Activated CD4-positive, alpha-beta T cell treated with anti-CD3 and anti-CD28 coated beads, Interleukin-2, amount 50 U/mL, for 1 hour (primary cell): ENCODE data around the gene NPAS4.
"Not testable (repeated sequence)": the region's sequence is repeated elsewhere in the genome, so short reads cannot be mapped to it uniquely, and the experiment has no call there.

Experiments used
- DNase-seq: peaks from one replicate; pipeline ENCODE4 v3.0.0-alpha.2; 2020

The NPAS4 gene

GRCh38 chr11:66420671-66421476 lies at the start of gene NPAS4:
Gene NPAS4 (plus strand): TSS chr11:66421035. CDS start chr11:66421180, 145 bp downstream.
- no peak for DNase-seq

GRCh38 chr11:66371627-66372415 lies 49.0 kb upstream of the NPAS4 start, which contains the start of gene SLC29A2:
Gene SLC29A2 (minus strand): TSS chr11:66371760. CDS start chr11:66371591, 169 bp downstream.
- DNase-seq = peak; percentile 66

DNA sequence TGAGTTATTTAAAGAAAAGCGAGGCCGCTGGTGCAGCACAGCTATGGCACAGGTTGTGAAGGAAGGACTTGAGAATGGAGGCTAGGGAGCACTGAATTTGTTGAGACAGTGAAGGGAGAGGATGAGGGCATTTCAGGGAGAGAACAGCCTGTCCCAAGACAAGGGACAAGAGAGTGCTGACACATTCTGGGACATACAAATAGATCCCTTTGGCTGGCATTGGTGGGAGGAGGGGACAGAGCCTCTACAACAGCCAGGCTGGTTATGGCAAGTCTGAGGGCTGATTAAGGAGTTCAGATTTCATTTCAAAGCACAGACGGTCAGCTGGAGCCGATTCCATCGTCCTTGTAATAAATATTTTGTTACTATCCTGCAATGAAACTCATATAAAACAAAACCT lies 47.6 kb upstream of the NPAS4 start:
- DNase-seq = no peak

DNA sequence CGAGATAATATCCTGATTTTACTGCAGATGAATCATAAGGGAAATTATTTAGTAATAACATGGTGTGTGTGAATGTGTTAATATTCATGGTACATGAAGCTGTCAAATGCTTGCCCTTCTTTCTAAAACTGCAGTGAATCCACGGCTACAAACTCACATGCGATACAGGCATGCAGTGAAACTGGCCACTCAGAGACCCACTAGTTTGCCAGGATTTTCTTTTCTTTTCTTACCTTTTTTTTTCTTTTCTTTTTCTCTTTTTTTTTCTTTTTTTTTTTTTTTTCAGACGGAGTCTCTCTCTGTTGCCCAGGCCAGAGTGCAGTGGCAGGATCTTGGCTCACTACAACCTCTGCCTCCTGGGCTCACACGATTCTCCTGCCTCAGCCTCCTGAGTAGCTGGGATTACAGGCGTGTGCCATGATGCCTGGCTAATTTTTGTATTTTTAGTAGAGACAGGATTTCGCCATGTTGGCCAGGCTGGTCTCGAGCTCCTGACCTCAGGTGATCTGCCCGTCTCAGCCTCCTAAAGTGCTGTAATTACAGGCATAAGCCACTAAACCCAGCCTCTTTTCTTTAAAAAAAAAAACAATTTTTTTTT lies 47.0 kb upstream of the NPAS4 start:
- not testable (repeated sequence) for DNase-seq

GRCh38 chr11:66380264-66380663 lies 40.6 kb upstream of the NPAS4 start:
- DNase-seq = not testable (repeated sequence)

GRCh38 chr11:66384316-66384715 lies 36.5 kb upstream of the NPAS4 start:
- DNase-seq = not testable (repeated sequence)

- DNase-seq = peak; percentile 85
Measured at GRCh38 chr11:66386171-66387069, 34.4 kb upstream of the NPAS4 start.

GRCh38 chr11:66388780-66389386 lies 32.0 kb upstream of the NPAS4 start:
- DNase-seq = peak; percentile 70

GRCh38 chr11:66391322-66391721 lies 29.5 kb upstream of the NPAS4 start:
- no peak for DNase-seq

- DNase-seq = no peak
Measured at GRCh38 chr11:66393954-66394353, 26.9 kb upstream of the NPAS4 start.

DNA sequence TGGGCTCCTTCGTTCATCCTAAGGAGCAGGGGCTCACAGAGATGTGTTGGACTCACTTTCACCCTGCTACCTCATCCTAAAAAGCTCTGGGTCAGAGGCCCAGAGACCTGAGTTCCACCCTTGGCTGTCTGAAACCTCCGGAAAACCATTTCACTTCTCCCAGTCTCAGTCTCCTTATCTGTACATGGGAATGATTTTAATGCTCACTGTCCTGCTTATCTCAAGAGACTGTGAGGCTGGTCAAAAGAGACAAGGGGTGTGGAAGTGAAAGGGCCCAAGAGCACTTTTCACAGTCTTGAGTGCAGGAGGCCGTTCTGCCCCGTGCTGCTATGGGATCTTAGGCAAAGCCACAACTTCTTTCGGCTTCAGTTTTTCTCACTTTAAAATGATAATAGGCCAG lies 13.2 kb upstream of the NPAS4 start:
- no peak for DNase-seq

DNA sequence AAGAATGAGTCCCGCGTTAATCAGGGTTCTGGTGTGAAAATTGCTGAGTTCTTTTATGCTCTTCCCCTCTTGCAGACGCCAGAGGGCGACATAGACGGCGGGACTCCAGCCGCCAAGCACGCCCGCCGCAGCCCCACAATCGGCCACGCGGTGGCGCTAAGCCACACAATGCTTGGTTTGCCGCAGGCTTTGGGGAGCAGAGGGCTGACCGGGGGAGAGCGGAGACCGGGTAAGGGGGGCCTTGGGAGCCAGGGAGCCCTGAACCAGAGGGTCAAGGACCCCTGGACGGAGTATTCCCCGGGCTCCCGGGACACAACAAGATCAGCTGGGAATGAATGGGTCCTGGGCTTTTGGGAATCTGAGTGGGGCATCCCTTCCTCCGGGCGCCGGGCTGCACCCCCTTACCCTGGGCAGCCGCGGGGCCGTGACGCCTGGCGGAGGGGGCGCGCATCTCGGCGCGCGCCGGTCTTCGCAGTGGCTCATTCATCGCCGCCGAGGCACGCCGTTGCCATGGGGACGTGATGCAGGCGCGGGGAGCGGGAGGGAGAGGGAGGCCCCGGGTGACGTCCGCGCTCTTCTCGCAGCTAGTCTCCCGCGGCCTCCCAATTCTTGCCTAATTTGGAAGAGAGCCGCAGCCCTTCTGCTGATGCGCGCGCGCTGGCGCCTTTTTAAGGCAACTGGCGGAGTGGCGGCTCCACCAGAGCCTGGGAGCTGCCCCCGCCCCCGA lies 12.2 kb upstream of the NPAS4 start:
- DNase-seq = peak; percentile 96

- DNase-seq = no peak
Measured at GRCh38 chr11:66409226-66409625, 11.6 kb upstream of the NPAS4 start.

DNA sequence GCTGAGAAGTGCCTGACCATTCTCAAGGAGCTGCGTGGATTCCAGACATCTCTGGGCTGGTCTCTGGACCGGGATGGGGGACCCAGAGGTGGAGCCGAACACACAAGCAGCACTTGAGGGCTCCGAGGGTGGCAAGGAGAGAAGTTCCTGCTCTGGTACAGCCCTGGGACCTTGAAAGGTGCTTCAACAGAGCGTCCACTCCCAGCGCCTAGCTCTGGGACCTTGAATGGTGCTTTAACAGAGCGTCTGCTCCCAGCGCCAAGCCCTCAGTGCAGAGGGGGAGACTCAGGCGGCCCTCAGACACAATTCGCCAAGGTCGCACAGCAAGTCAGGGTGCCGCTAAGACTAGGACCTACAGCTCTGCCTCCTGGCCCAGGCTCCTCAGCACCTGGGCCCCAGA lies 10.6 kb upstream of the NPAS4 start:
- no peak for DNase-seq

- DNase-seq = no peak
Measured at GRCh38 chr11:66411323-66411722, 9.5 kb upstream of the NPAS4 start.

DNA sequence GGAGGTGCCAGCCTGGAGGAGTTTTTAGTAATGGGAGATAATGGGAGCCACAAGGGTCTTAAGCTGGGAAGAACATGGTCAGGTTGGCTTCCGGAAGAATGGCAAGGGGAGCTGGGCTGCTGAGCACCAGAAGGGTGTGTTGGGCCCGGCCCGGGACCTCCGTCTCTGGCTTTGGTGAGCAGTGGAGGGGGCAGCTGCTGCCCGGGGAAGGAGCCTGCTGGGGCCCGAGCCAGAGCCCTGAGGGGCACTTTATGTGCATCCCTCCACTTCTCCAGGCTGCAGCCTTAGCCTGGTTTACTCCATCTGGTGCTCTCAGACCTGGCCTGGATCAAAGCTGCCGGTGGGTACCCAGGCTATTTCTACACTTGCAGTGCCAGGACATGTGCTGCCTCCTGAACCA lies 8.7 kb upstream of the NPAS4 start:
- DNase-seq = no peak

DNA sequence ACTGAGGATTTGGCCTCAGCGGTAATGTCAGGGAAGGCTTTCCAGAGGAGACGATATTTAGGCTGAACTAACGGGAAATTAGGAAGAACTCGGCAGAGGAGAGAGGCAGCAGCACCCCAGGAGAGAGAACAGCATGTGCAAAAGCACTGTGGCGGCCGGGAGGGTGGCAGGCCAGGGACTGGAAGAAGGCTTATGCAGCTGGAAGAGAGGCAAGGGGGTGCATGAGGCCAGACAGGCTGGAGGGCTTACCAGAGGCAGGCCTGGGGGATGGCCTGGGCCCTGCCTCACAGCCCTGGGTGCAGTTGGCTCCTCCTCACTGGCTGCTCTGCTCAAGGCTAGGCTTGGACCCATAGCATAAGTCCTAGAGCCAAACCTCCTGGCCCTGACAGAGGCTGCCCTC lies 7.7 kb upstream of the NPAS4 start:
- DNase-seq = no peak

- no peak for DNase-seq
Measured at GRCh38 chr11:66414120-66414934, 6.5 kb upstream of the NPAS4 start.

DNA sequence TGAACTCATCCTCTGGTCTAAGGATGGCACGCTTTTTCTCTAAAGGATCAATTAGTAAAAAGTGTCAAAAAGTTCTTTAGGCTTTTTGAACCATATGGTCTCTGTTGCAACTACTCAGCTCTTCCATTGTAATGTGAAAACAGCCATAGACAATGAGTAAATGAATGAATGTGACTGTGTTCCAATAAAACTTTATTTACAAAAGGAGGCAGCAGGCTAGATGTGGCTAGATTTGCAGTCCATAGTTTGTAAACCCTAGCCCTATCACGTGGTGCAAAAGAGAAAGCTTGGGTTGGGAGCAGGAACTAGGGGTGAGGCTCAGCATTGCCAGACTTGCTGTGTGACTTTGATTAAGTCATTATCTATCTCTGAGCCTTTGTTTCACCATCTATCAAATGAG lies 5.4 kb upstream of the NPAS4 start:
- DNase-seq = no peak

DNA sequence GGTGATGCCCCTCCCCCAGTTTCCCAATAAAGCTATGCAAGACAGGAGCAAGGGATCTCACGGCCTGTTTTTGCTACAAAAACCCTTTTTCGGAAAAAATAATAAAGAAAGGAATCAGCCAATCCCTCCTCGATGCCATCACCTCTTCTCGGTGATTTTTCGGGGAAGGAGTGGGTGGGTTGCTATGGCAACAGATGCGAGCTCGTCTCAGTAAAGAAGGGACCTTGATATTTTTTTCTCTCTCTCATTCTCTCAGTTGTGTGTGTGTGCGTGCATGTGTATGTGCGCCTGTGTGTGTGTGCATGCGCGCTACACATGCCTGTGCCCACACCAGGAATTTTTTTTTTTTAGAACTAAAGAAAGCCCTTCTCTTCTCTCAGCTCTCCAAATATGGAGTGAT lies 3.8 kb upstream of the NPAS4 start:
- DNase-seq = no peak
